Transverse colon (tissue), 4 donors: ENCODE results near the gene KTN1. TPM values are rescaled to one million over a fixed set of nuclear protein-coding genes. Genes with fewer than 3 reads are reported as not detected.

Experiments
- DNase-seq: peaks from one replicate; pipeline ENCODE4 v3.0.0-alpha.2; 2019
- H3K27ac ChIP-seq, 4 donors: fragments of 200-600 bp; sonication (generic); 2 replicates each; pipeline ENCODE4 v1.5.1; 2016 to 2018; ENCODE audit warnings: inconsistent platforms in 4 of 4
- H3K27me3 ChIP-seq: fragments of 200-600 bp; sonication (generic); 2 replicates; pipeline ENCODE4 v1.5.1; 2017; ENCODE audit warnings: inconsistent platforms
- H3K36me3 ChIP-seq, 4 donors: fragments of 200-600 bp; sonication (generic); 2 replicates each; pipeline ENCODE4 v1.5.1; 2017 to 2019; ENCODE audit warnings: inconsistent platforms in 4 of 4
- H3K4me1 ChIP-seq, 4 donors: fragments of 200-600 bp; sonication (generic); 2 replicates each; pipeline ENCODE4 v1.5.1; 2017 to 2020; ENCODE audit warnings: inconsistent platforms in 4 of 4
- H3K4me3 ChIP-seq, 4 donors: fragments of 200-600 bp; sonication (generic); 1 replicate in 1 of 4; 2 replicates in 3 of 4; pipeline versions ENCODE4 v1.5.1 to v1.6.1; 2017 to 2019; ENCODE audit warnings: inconsistent platforms in 4 of 4
- H3K9me3 ChIP-seq, 2 donors: fragments of 200-600 bp; sonication (generic); 2 replicates each; pipeline ENCODE4 v1.5.1; 2017 to 2019; ENCODE audit warnings: inconsistent platforms in 2 of 2
- CTCF ChIP-seq, 5 experiments: fragments of 200-600 bp in 3 of 5; fragments of 450-650 bp in 2 of 5; sonication (generic) in 3 of 5; IDR thresholded peaks; 1 replicate in 2 of 5; 2 replicates in 3 of 5; pipeline ENCODE4 v1.5.1; 2016 to 2017; ENCODE audit warnings: antibody characterized with exemption in 5 of 5, inconsistent platforms in 3 of 5, mild to moderate bottlenecking in 2 of 5, moderate library complexity in 1 of 5
- EP300 ChIP-seq: sonication (generic); formaldehyde crosslinking; IDR thresholded peaks from one replicate; pipeline ENCODE4 v1.6.1; 2017; ENCODE audit warnings: antibody characterized with exemption, low read depth
- POLR2A ChIP-seq: fragments of 450-650 bp; IDR thresholded peaks from one replicate; pipeline ENCODE4 v1.6.1; 2016; ENCODE audit warnings: antibody characterized with exemption, mild to moderate bottlenecking, moderate library complexity
- POLR2AphosphoS5 ChIP-seq, 3 donors: sonication (generic); formaldehyde crosslinking; IDR thresholded peaks; one replicate each; pipeline ENCODE4 v1.6.1; 2016; ENCODE audit warnings: antibody characterized with exemption in 3 of 3
- whole genome bisulfite sequencing, 2 donors: methylation state at CpG; one replicate each; pipeline ENCODE4 v1.1.5; 2018; ENCODE audit warnings: low coverage in 1 of 2; 5-methylcytosine and 5-hydroxymethylcytosine counted together
- in situ Hi-C, 4 donors: fragments of 200-750 bp; cut with MboI; loops; one replicate each; pipeline versions ENCODE4 v1.15.0 to v1.15.1; 2017; ENCODE audit warnings: low sequenced_read_pairs in 3 of 4, low pct_ligation_motif_present in 1 of 4, low pct_unique_long_range_greater_than_20kb in 1 of 4
- intact Hi-C: fragments of 100-400 bp; cut with DNase I; formaldehyde crosslinking; loops from one replicate; pipeline ENCODE4 v1.15.1; 2023; ENCODE audit warnings: low total_unique reads
- total RNA-seq, 4 donors: library from RNA; depleted of rRNA; stranded (reverse); fragments of >200 nt; gene quantifications; one replicate each; pipeline ENCODE4 v1.1.0, GENCODE V29; 2016

Gene KTN1
- total RNA-seq, 4 donors from 2014 or later: 101 to 279 (median 129) TPM

- no peaks in the 10 kb centered on the region for H3K9me3 ChIP-seq
- H3K4me1 ChIP-seq: peaks cover 0 to 8% (median 0%) of the 10 kb centered on the region in 4 donors
- H3K27me3 ChIP-seq: no peaks in the 10 kb centered on the region
- intact Hi-C loops: no loop called here
- TF ChIP-seq POLR2A: no peak
- no peak for TF ChIP-seq POLR2AphosphoS5 (IDR thresholded peaks at IDR 0.05)
- no peak for TF ChIP-seq EP300
- TF ChIP-seq CTCF (IDR thresholded peaks at IDR 0.05): no peak
- no peaks in the 10 kb centered on the region for H3K36me3 ChIP-seq
- in situ Hi-C loops: no loop called here
- no peak overlapping the region for H3K27ac ChIP-seq
- DNase-seq: no peak
- no peak overlapping the region for H3K4me3 ChIP-seq
- 89 to 93% methylated on average over 3 to 7 of the region's 7 CpGs for WGBS, 2 donors
Measured at GRCh38 chr14:55571125-55571889, 8.7 kb upstream of the KTN1 start.

GRCh38 chr14:55572578-55572977, 7.4 kb upstream of the KTN1 start:
- H3K27ac ChIP-seq: no peak overlapping the region
- intact Hi-C loops (no loop called here), in situ Hi-C loops (no loop called here)
- TF ChIP-seq EP300 (no peak), POLR2A (no peak), POLR2AphosphoS5 (IDR thresholded peaks at IDR 0.05) (no peak)
- no peak overlapping the region for H3K4me3 ChIP-seq
- no peak for DNase-seq
- H3K4me1 ChIP-seq: peaks cover 0 to 8% (median 0%) of the 10 kb centered on the region in 4 donors
- H3K27me3 ChIP-seq: no peaks in the 10 kb centered on the region
- H3K36me3 ChIP-seq: no peaks in the 10 kb centered on the region
- 59 to 72% methylated on average over 4 of the region's 4 CpGs for WGBS, 2 donors
- H3K9me3 ChIP-seq: no peaks in the 10 kb centered on the region

GRCh38 chr14:55574988-55575387, 5.0 kb upstream of the KTN1 start:
- Histone ChIP-seq H3K27ac (no peak overlapping the region), H3K9me3 (no peaks in the 10 kb centered on the region), H3K36me3 (no peaks in the 10 kb centered on the region), H3K27me3 (no peaks in the 10 kb centered on the region), H3K4me3 (no peak overlapping the region), H3K4me1 (peaks cover 0 to 8% (median 3%) of the 10 kb centered on the region in 4 donors)
- DNase-seq: no peak
- WGBS, 2 donors: 90 to 100% methylated on average over 4 to 7 of the region's 7 CpGs
- in situ Hi-C loops (no loop called here), intact Hi-C loops (no loop called here)
- TF ChIP-seq EP300 (no peak), POLR2AphosphoS5 (IDR thresholded peaks at IDR 0.05) (no peak), CTCF (IDR thresholded peaks at IDR 0.05) (no peak), POLR2A (no peak)

GRCh38 chr14:55577229-55577628, 2.8 kb upstream of the KTN1 start:
- TF ChIP-seq EP300 (no peak), POLR2A (no peak), POLR2AphosphoS5 (IDR thresholded peaks at IDR 0.05) (no peak), CTCF (IDR thresholded peaks at IDR 0.05) (no peak)
- Histone ChIP-seq H3K4me3 (no peak overlapping the region), H3K9me3 (no peaks in the 10 kb centered on the region), H3K27me3 (no peaks in the 10 kb centered on the region), H3K4me1 (peaks cover 0 to 18% (median 13%) of the 10 kb centered on the region in 4 donors), H3K36me3 (no peaks in the 10 kb centered on the region), H3K27ac (no peak overlapping the region)
- WGBS, 2 donors: 80 to 100% methylated on average over 3 to 4 of the region's 4 CpGs
- in situ Hi-C loops (no loop called here), intact Hi-C loops (no loop called here)
- DNase-seq: no peak
